ENCODE data around the gene PPAN. TPM values are rescaled to one million over a fixed set of nuclear protein-coding genes. Genes with fewer than 3 reads are reported as not detected.

PPAN gene
- total and polyA plus RNA-seq, 7 donors, result 29.3 to 93.4 (median 60.8) TPM

- Histone ChIP-seq H3K36me3 (ENCODE audit: insufficient read depth in 1 of 2, low read depth in 1 of 2) (peaks cover 4 to 46% of the 10 kb centered on the region in 2 donors), H3K9me3 (no peaks in the 10 kb centered on the region), H3K4me3 (no peak overlapping the region), H3K4me1 (peaks cover 28% of the 10 kb centered on the region), H3K27ac (peak overlapping the region; percentile 23), H3K27me3 (ENCODE audit: insufficient read depth in 3 of 3, low read length in 2 of 3) (no peaks in the 10 kb centered on the region)
- peak in 1 of 2 donors; percentile 49 for DNase-seq
- TF ChIP-seq CTCF (IDR thresholded peaks at IDR 0.05), result no peak
- ATAC-seq, result no peak
- intact Hi-C loops (cut with DNase I), result loop anchor here in 1 of 2 donors (5.0 to 10.0 kb wide), 2 partner anchors 135 to 278 kb away; partner anchors contain the start of gene MRPL4
- 87 to 90% (median 88%) methylated on average over 21 of the region's 21 CpGs for WGBS, 3 donors
Observed at GRCh38 chr19:10116866-10117616, 10.9 kb downstream of the PPAN start.

GRCh38 chr19:10118960-10119359 lies 12.8 kb downstream of the PPAN start:
- ATAC-seq (no peak), DNase-seq (no peak)
- H3K36me3 ChIP-seq (ENCODE audit: insufficient read depth in 1 of 2, low read depth in 1 of 2), result peaks cover 4 to 44% of the 10 kb centered on the region in 2 donors
- peak overlapping the region; percentile 97 for H3K4me3 ChIP-seq
- intact Hi-C loops (cut with DNase I), result loop anchor here in 1 of 2 donors (5.0 to 10.0 kb wide), 2 partner anchors 133 to 276 kb away; partner anchors contain the start of gene MRPL4
- WGBS, 3 donors, result 33 to 39% (median 34%) methylated on average over 12 of the region's 12 CpGs
- H3K9me3 ChIP-seq, result no peaks in the 10 kb centered on the region
- no peaks in the 10 kb centered on the region for H3K27me3 ChIP-seq (ENCODE audit: insufficient read depth in 3 of 3, low read length in 2 of 3)
- TF ChIP-seq CTCF (IDR thresholded peaks at IDR 0.05), result no peak
- H3K27ac ChIP-seq, result peak overlapping the region; percentile 92
- H3K4me1 ChIP-seq, result peaks cover 28% of the 10 kb centered on the region

GRCh38 chr19:10120538-10121189 lies 14.5 kb downstream of the PPAN start:
- no peaks in the 10 kb centered on the region for H3K27me3 ChIP-seq (ENCODE audit: insufficient read depth in 3 of 3, low read length in 2 of 3)
- ATAC-seq (no peak), DNase-seq (no peak)
- peak overlapping the region; percentile 97 for H3K4me3 ChIP-seq
- intact Hi-C loops (cut with DNase I), result no loop called here
- no peak overlapping the region for H3K27ac ChIP-seq
- H3K36me3 ChIP-seq (ENCODE audit: insufficient read depth in 1 of 2, low read depth in 1 of 2), result peaks cover 4 to 27% of the 10 kb centered on the region in 2 donors
- no peak for TF ChIP-seq CTCF (IDR thresholded peaks at IDR 0.05)
- WGBS, 3 donors, result 60 to 67% (median 61%) methylated on average over 9 of the region's 9 CpGs
- peaks cover 15% of the 10 kb centered on the region for H3K4me1 ChIP-seq
- no peaks in the 10 kb centered on the region for H3K9me3 ChIP-seq

- Histone ChIP-seq H3K27ac (no peak overlapping the region), H3K27me3 (ENCODE audit: insufficient read depth in 3 of 3, low read length in 2 of 3) (no peaks in the 10 kb centered on the region), H3K9me3 (no peaks in the 10 kb centered on the region), H3K4me3 (no peak overlapping the region), H3K36me3 (ENCODE audit: insufficient read depth in 1 of 2, low read depth in 1 of 2) (peaks cover 3 to 16% of the 10 kb centered on the region in 2 donors), H3K4me1 (peaks cover 7% of the 10 kb centered on the region)
- 58 to 74% (median 66%) methylated on average over 6 of the region's 6 CpGs for WGBS, 3 donors
- no peak for DNase-seq
- no peak for ATAC-seq
- TF ChIP-seq CTCF (IDR thresholded peaks at IDR 0.05), result no peak
- intact Hi-C loops (cut with DNase I), result no loop called here
Observed at GRCh38 chr19:10122045-10122444, 15.9 kb downstream of the PPAN start.

Measured in psoas muscle (tissue), 8 donors.